SK-N-SH (cell line): ENCODE measurements around the gene RARG. TPM values are rescaled to one million over a fixed set of nuclear protein-coding genes. Genes with fewer than 3 reads are reported as not detected.
A peak's percentile ranks its signal among the peaks of the same experiment; 100 is the strongest.

ENCODE experiments used
- CTCF ChIA-PET: fragments of 300-600, 350-600 bp; formaldehyde crosslinking; extraction: SDS; loops from one replicate; lab custom pipeline; 2021; lab: Yijun Ruan, JAX
- POLR2A ChIA-PET: fragments of 350-600 bp; sonication (Branson Sonifier 250); formaldehyde crosslinking; extraction: SDS; loops from one replicate; lab custom pipeline; 2020; ENCODE audit warnings: antibody characterized with exemption, inconsistent platforms; lab: Yijun Ruan, JAX
- DNase-seq: peaks from one replicate; pipeline ENCODE4 v3.0.0; 2012
- H2AFZ ChIP-seq: fragments of 200-600 bp; sonication (generic); 2 replicates; pipeline ENCODE4 v1.8.1; 2016; ENCODE audit warnings: antibody characterized with exemption, mild to moderate bottlenecking, low read depth
- H3F3A ChIP-seq: fragments of 200-600 bp; sonication (generic); replicated peaks from 2 replicates; pipeline ENCODE3; 2016; ENCODE audit warnings: antibody characterized with exemption, mild to moderate bottlenecking; ENCODE audit not compliant: insufficient read depth
- H3K27ac ChIP-seq, 2 experiments: fragments of 200-500 bp in 1 of 2; fragments of 200-600 bp in 1 of 2; sonication (Bioruptor generic) in 1 of 2; sonication (generic), shearing (Covaris generic) in 1 of 2; 2 replicates each; pipeline versions ENCODE4 v1.5.1 to v1.6.1; 2014 to 2016; ENCODE audit warnings: low read depth in 2 of 2, inconsistent platforms in 1 of 2, low read length in 1 of 2, mild to moderate bottlenecking in 1 of 2, mixed read lengths in 1 of 2
- H3K27me3 ChIP-seq: fragments of 200-600 bp; sonication (generic), shearing (Covaris generic); 2 replicates; pipeline ENCODE4 v1.6.1; 2016; ENCODE audit warnings: mixed run types; ENCODE audit not compliant: insufficient read depth
- H3K36me3 ChIP-seq, 2 experiments: fragments of 200-500 bp in 1 of 2; fragments of 200-600 bp in 1 of 2; sonication (Bioruptor generic) in 1 of 2; sonication (generic) in 1 of 2; replicated peaks in 1 of 2; 2 replicates each; pipeline versions ENCODE3 to v1.5.1; 2014 to 2016; ENCODE audit warnings: low read length in 1 of 2, mild to moderate bottlenecking in 1 of 2; ENCODE audit not compliant: insufficient read depth in 2 of 2, control insufficient read depth in 1 of 2
- H3K4me1 ChIP-seq, 2 experiments: fragments of 200-500 bp in 1 of 2; fragments of 200-600 bp in 1 of 2; sonication (Bioruptor generic) in 1 of 2; sonication (generic), shearing (Covaris generic) in 1 of 2; 2 replicates each; pipeline versions ENCODE4 v1.5.1 to v1.6.1; 2014 to 2016; ENCODE audit warnings: low read depth in 1 of 2, low read length in 1 of 2, mixed run types in 1 of 2; ENCODE audit not compliant: insufficient read depth in 2 of 2, control insufficient read depth in 1 of 2
- H3K4me2 ChIP-seq: fragments of 200-600 bp; sonication (generic), shearing (Covaris generic); 2 replicates; pipeline ENCODE4 v1.6.1; 2017; ENCODE audit warnings: mixed run types
- H3K4me3 ChIP-seq, 2 experiments: fragments of 200-500 bp in 1 of 2; fragments of 200-600 bp in 1 of 2; sonication (Bioruptor generic) in 1 of 2; sonication (generic), shearing (Covaris generic) in 1 of 2; 2 replicates each; pipeline versions ENCODE4 v1.5.1 to v1.8.1; 2014 to 2016; ENCODE audit warnings: low read depth in 2 of 2, inconsistent platforms in 1 of 2, low read length in 1 of 2, mild to moderate bottlenecking in 1 of 2, mixed read lengths in 1 of 2, moderate library complexity in 1 of 2
- H3K79me2 ChIP-seq: fragments of 200-600 bp; sonication (generic); 2 replicates; pipeline ENCODE4 v1.8.1; 2017; ENCODE audit warnings: mild to moderate bottlenecking; ENCODE audit not compliant: insufficient read depth
- H3K9ac ChIP-seq: fragments of 200-600 bp; sonication (generic); 2 replicates; pipeline ENCODE4 v1.6.1; 2017; ENCODE audit warnings: mixed run types
- H3K9me2 ChIP-seq: fragments of 200-600 bp; sonication (generic); 2 replicates; pipeline ENCODE4 v1.6.1; 2017; ENCODE audit warnings: mixed run types
- H3K9me3 ChIP-seq: fragments of 200-600 bp; sonication (generic); 2 replicates; pipeline ENCODE4 v1.6.1; 2017; ENCODE audit warnings: mixed run types, mild to moderate bottlenecking, moderate library complexity
- H4K20me1 ChIP-seq: fragments of 200-600 bp; sonication (generic); 2 replicates; pipeline ENCODE4 v1.6.1; 2017; ENCODE audit warnings: mild to moderate bottlenecking, mixed run types; ENCODE audit not compliant: insufficient read depth
- CHD2 ChIP-seq: fragments of 150-350 bp; IDR thresholded peaks from 2 replicates; pipeline ENCODE4 v1.6.1; 2018; ENCODE audit warnings: low read length; ENCODE audit not compliant: partially characterized antibody
- CTCF ChIP-seq: fragments of 200-600 bp; sonication (generic); IDR thresholded peaks from 2 replicates; pipeline ENCODE4 v1.6.1; 2017; ENCODE audit warnings: antibody characterized with exemption, mild to moderate bottlenecking, moderate library complexity
- ELF1 ChIP-seq: IDR thresholded peaks from 2 replicates; pipeline ENCODE4 v1.4.0; 2012
- EP300 ChIP-seq, 2 experiments: IDR thresholded peaks; 2 replicates each; pipeline versions ENCODE4 v1.4.0 to v1.6.1; 2012; ENCODE audit warnings: borderline replicate concordance in 1 of 2, low read depth in 1 of 2, low read length in 1 of 2
- FOSL2 ChIP-seq: IDR thresholded peaks from 2 replicates; pipeline ENCODE4 v1.4.0; 2012; ENCODE audit warnings: low read depth, mild to moderate bottlenecking, moderate library complexity, borderline replicate concordance
- IRF3 ChIP-seq: fragments of 150-350 bp; IDR thresholded peaks from 2 replicates; pipeline ENCODE4 v1.6.1; 2016; ENCODE audit warnings: mild to moderate bottlenecking, low read depth, low read length
- MXI1 ChIP-seq: IDR thresholded peaks from 2 replicates; pipeline ENCODE4 v1.6.1; 2012; ENCODE audit warnings: mild to moderate bottlenecking, low read depth, low read length, improper control_type of control experiment
- NRF1 ChIP-seq: IDR thresholded peaks from 2 replicates; pipeline ENCODE4 v1.6.1; 2012; ENCODE audit warnings: low read depth, mild to moderate bottlenecking, low read length
- RXRA ChIP-seq: IDR thresholded peaks from 2 replicates; pipeline ENCODE4 v1.4.0; 2012; ENCODE audit warnings: low read depth, mild to moderate bottlenecking, borderline replicate concordance
- SIN3A ChIP-seq: IDR thresholded peaks from 2 replicates; pipeline ENCODE4 v1.6.1; 2012; ENCODE audit warnings: low read depth, mild to moderate bottlenecking, low read length, moderate library complexity, borderline replicate concordance
- SMC3 ChIP-seq: IDR thresholded peaks from 2 replicates; pipeline ENCODE4 v1.6.1; 2012; ENCODE audit warnings: low read depth, low read length, improper control_type of control experiment
- TEAD4 ChIP-seq: IDR thresholded peaks from 2 replicates; pipeline ENCODE4 v1.4.0; 2012; ENCODE audit warnings: mild to moderate bottlenecking, borderline replicate concordance; ENCODE audit not compliant: insufficient read depth
- USF2 ChIP-seq: fragments of 150-350 bp; IDR thresholded peaks from 2 replicates; pipeline ENCODE4 v1.6.1; 2017; ENCODE audit warnings: antibody characterized with exemption, low read length, low read depth, borderline replicate concordance
- YY1 ChIP-seq: IDR thresholded peaks from 2 replicates; pipeline ENCODE4 v1.4.0; 2012; ENCODE audit warnings: low read depth, mild to moderate bottlenecking
- ZBTB33 ChIP-seq: IDR thresholded peaks from 2 replicates; pipeline ENCODE4 v1.4.0; 2012; ENCODE audit warnings: low read depth, borderline replicate concordance
- WGBS: methylation state at CpG from one replicate; pipeline ENCODE4 v1.1.6; 2017; ENCODE audit warnings: low lambda C conversion rate; 5-methylcytosine and 5-hydroxymethylcytosine counted together
- polyA plus RNA-seq, 3 experiments: library from polyadenylated mRNA; depleted of rRNA; stranded (reverse); fragments of >200 nt; gene quantifications; 2 replicates each; pipeline ENCODE4 v1.2.3, GENCODE V29; 2012

RARG gene
- polyA plus RNA-seq, 1 of the 3 experiments (the other 2 are of a cell fraction): 36.6 TPM

GRCh38 chr12:53180931-53181645 lies 50.9 kb downstream of the RARG start:
- H3K27me3 ChIP-seq: no peaks in the 10 kb centered on the region
- H3K9ac ChIP-seq: peak overlapping the region; percentile 83
- CTCF ChIA-PET: interaction anchor here (0.6 to 23.1 kb wide), 12 partner anchors 10 to 140 kb away, joined by 3 to 272 read pairs (median 5); partner anchors contain the start of genes AAAS and ESPL1
- TF ChIP-seq USF2 (no peak), MXI1 (peak; percentile 71), NRF1 (0 out of 2 replicates have a peak, but pooled peaks have one; percentile 10), FOSL2 (no peak), EP300 (IDR thresholded peaks at IDR 0.05; ENCODE audit: borderline replicate concordance in 1 of 2, low read depth in 1 of 2, low read length in 1 of 2) (no peak)
- H3K9me3 ChIP-seq: no peaks in the 10 kb centered on the region
- H3K4me3 ChIP-seq: peak overlapping the region; percentile 77 to 78
- no peaks in the 10 kb centered on the region for H3K9me2 ChIP-seq
- H3F3A ChIP-seq: peaks cover 20% of the 10 kb centered on the region
- peak; percentile 98 for DNase-seq
- H4K20me1 ChIP-seq: no peaks in the 10 kb centered on the region; the same call in 1 of the 2 replicates
- POLR2A ChIA-PET: interaction anchor here (0.9 to 2.1 kb wide), 11 partner anchors 8 to 175 kb away, joined by 3 to 12 read pairs (median 4); partner anchors contain the start of genes AAAS, EIF4B, ESPL1 and MYG1
- H3K4me1 ChIP-seq: peaks cover 16 to 31% of the 10 kb centered on the region in 2 experiments; a peak in 3 of 4 replicates
- peak overlapping the region; percentile 89 to 97 for H3K27ac ChIP-seq
- H2AFZ ChIP-seq: no peak overlapping the region
- 15% methylated on average over 8 of the region's 57 CpGs for WGBS
- H3K4me2 ChIP-seq: peak overlapping the region; percentile 97
- H3K36me3 ChIP-seq: peaks cover 39 to 40% of the 10 kb centered on the region in 2 experiments
- H3K79me2 ChIP-seq: peaks cover 41% of the 10 kb centered on the region

GRCh38 chr12:53180220-53180930 lies 51.6 kb downstream of the RARG start, which contains the start of the genes CSAD and ZNF740:
Gene CSAD (minus strand): TSS chr12:53180925. CDS start chr12:53173470, 7,455 bp downstream.
Gene ZNF740 (plus strand): TSS chr12:53180722. CDS start chr12:53181984, 1,262 bp downstream.
- peak within 1 kb of the TSS; percentile 83 for H3K9ac ChIP-seq
- ChIA-PET CTCF (interaction anchor here (1.1 to 23.1 kb wide), 10 partner anchors 10 to 165 kb away, joined by 3 to 272 read pairs (median 8); partner anchors contain the start of genes AAAS and ESPL1), POLR2A (interaction anchor here (0.7 to 2.1 kb wide), 13 partner anchors 9 to 174 kb away, joined by 3 to 12 read pairs (median 4); partner anchors contain the start of genes AAAS, EIF4B, ESPL1 and MYG1)
- peaks cover 17 to 27% of the 10 kb centered on the region in 2 experiments; a peak in 3 of 4 replicates for H3K4me1 ChIP-seq
- H3K9me2 ChIP-seq: no peaks in the 10 kb centered on the region
- no peaks in the 10 kb centered on the region; the same call in 1 of the 2 replicates for H4K20me1 ChIP-seq
- peak; percentile 98 for DNase-seq
- no peaks in the 10 kb centered on the region for H3K27me3 ChIP-seq
- under 1% methylated on average over 28 of the region's 70 CpGs for WGBS
- H3K36me3 ChIP-seq: peaks cover 32 to 33% of the 10 kb centered on the region in 2 experiments
- H3K9me3 ChIP-seq: no peaks in the 10 kb centered on the region
- H3K4me3 ChIP-seq: peak within 1 kb of the TSS; percentile 77 to 78
- H2AFZ ChIP-seq: peak within 1 kb of the TSS; percentile 85
- peaks cover 41% of the 10 kb centered on the region for H3K79me2 ChIP-seq
- peak within 1 kb of the TSS; percentile 97 for H3K4me2 ChIP-seq
- peaks cover 25% of the 10 kb centered on the region for H3F3A ChIP-seq
- peak within 1 kb of the TSS; percentile 89 to 97 for H3K27ac ChIP-seq
- TF ChIP-seq CHD2 (peak; percentile 97), CTCF (no peak), ZBTB33 (no peak), USF2 (no peak), RXRA (0 out of 2 replicates have a peak, but pooled peaks have one; percentile 19), MXI1 (peak; percentile 65), IRF3 (no peak), YY1 (peak; percentile 95), SMC3 (no peak), TEAD4 (no peak), SIN3A (no peak), ELF1 (peak; percentile 83)
